PC-3 (cell line): ENCODE data around the gene IFT122.

Experiments used
- EZH2 ChIP-seq: fragments of 300-600 bp; sonication (generic); IDR thresholded peaks from one replicate; pipeline ENCODE4 v1.6.1; 2017; ENCODE audit warnings: antibody characterized with exemption, mild to moderate bottlenecking, low read length; ENCODE audit not compliant: unreplicated experiment
- TF ChIP-seq, protein P1 (sequence below): fragments of 300-600 bp; sonication (generic); conservative IDR thresholded peaks from 2 replicates; pipeline ENCODE4 v1.5.1; 2017; ENCODE audit warnings: antibody characterized with exemption, low read depth, mild to moderate bottlenecking, low read length

DNA sequence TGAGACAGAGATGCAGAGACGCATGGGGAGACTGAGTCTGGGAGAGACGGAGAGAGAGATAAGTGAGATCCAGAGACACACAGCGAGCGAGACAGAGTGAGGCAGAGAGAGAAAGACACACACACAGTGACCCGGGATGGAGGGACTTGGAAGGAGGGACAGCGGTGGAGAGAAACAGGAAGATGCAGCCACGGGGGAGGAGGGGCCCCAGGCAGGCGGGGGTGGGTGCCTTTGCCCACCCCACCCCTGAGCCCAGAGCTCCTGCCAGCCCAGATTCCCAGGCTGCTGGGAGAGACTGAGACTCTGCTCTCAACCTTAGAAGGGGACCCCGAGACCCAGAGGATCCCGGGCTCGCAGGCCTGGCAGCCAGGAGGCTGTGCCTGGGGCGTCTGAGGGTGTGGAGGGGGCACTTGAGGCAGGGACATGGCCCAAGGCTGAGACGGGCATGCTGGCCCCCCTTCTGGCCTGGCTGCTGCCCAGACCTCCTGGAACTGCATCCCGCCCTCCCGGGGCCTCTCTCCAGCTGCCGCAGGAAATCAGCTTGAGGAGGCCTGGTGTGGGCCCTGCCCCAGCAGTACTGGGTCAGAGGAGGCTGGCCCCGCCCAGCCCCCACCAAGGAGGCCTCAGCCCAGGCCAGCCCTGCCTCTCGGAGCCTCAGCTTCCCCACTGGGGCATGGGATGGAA, 121.0 kb downstream of the IFT122 start:
- TF ChIP-seq, protein P1, sequence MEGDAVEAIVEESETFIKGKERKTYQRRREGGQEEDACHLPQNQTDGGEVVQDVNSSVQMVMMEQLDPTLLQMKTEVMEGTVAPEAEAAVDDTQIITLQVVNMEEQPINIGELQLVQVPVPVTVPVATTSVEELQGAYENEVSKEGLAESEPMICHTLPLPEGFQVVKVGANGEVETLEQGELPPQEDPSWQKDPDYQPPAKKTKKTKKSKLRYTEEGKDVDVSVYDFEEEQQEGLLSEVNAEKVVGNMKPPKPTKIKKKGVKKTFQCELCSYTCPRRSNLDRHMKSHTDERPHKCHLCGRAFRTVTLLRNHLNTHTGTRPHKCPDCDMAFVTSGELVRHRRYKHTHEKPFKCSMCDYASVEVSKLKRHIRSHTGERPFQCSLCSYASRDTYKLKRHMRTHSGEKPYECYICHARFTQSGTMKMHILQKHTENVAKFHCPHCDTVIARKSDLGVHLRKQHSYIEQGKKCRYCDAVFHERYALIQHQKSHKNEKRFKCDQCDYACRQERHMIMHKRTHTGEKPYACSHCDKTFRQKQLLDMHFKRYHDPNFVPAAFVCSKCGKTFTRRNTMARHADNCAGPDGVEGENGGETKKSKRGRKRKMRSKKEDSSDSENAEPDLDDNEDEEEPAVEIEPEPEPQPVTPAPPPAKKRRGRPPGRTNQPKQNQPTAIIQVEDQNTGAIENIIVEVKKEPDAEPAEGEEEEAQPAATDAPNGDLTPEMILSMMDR, result no peak
- no peak for TF ChIP-seq EZH2
